Vagina (tissue), 2 donors: Measurements from ENCODE around the gene MEOX1. TPM values are rescaled to one million over a fixed set of nuclear protein-coding genes. Genes with fewer than 3 reads are reported as not detected.

Source experiments
- DNase-seq, 2 donors: peaks; one replicate each; pipeline ENCODE4 v3.0.0-alpha.2; 2017; ENCODE audit errors: extremely low spot score in 2 of 2
- H3K27ac ChIP-seq: fragments of 200-600 bp; sonication (generic); one replicate; pipeline ENCODE4 v1.5.1; 2019
- H3K27me3 ChIP-seq: fragments of 200-600 bp; sonication (generic); one replicate; pipeline ENCODE4 v1.5.1; 2019
- H3K36me3 ChIP-seq, 2 donors: fragments of 200-600 bp; sonication (generic); one replicate each; pipeline ENCODE4 v1.5.1; 2017 to 2019
- H3K4me1 ChIP-seq: fragments of 200-600 bp; sonication (generic); one replicate; pipeline ENCODE4 v1.5.1; 2019
- H3K4me3 ChIP-seq, 2 donors: fragments of 200-600 bp; sonication (generic); 1 replicate in 1 of 2; 2 replicates in 1 of 2; pipeline ENCODE4 v1.5.1; 2016 to 2019
- H3K9me3 ChIP-seq: fragments of 200-600 bp; sonication (generic); one replicate; pipeline ENCODE4 v1.5.1; 2019
- POLR2A ChIP-seq, 2 donors: fragments of 450-650 bp; IDR thresholded peaks; one replicate each; pipeline ENCODE4 v1.6.1; 2017; ENCODE audit warnings: antibody characterized with exemption in 2 of 2, mild to moderate bottlenecking in 2 of 2, moderate library complexity in 2 of 2
- POLR2AphosphoS5 ChIP-seq, 2 donors: sonication (generic); formaldehyde crosslinking; IDR thresholded peaks; one replicate each; pipeline ENCODE4 v1.9.0; 2017; ENCODE audit warnings: antibody characterized with exemption in 2 of 2, mild to moderate bottlenecking in 2 of 2, low read depth in 1 of 2; ENCODE audit not compliant: insufficient read depth in 1 of 2
- intact Hi-C: fragments of 100-400 bp; cut with DNase I; formaldehyde crosslinking; loops from one replicate; pipeline ENCODE4 v1.15.1; 2023
- total RNA-seq: library from RNA; depleted of rRNA; stranded (reverse); fragments of >200 nt; gene quantifications from one replicate; pipeline ENCODE4 v1.2.3, GENCODE V29; 2016
- TF ChIP-seq, protein P1 (sequence below), 3 experiments: fragments of 450-650 bp in 2 of 3; fragments of 200-600 bp in 1 of 3; sonication (generic) in 1 of 3; IDR thresholded peaks; one replicate each; pipeline ENCODE4 v1.5.1; 2017 to 2019; ENCODE audit warnings: antibody characterized with exemption in 3 of 3, mild to moderate bottlenecking in 2 of 3, moderate library complexity in 2 of 3

The MEOX1 gene
- total RNA-seq, 1 donor from 2014 or later, result 4.7 TPM

DNA sequence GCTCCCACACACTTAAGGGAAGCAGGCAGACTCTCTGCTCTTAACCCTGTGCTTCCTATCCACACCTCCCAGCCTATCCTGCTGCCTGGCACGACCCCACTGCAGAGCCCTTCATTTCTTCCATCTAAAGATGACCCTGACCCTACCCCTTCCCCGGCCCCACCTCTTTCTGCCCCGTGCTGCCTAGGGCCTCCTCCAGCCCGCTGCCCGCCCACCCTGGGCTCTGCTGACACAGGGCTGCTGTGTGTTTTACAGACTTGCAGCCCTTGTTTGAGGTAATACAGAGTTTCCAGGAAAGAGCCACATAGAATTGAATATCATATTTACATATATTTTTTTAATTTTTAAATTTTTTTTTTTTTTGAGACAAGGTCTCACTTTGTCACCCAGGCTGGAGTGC lies 42.0 kb downstream of the MEOX1 start:
- H3K27ac ChIP-seq, result no peak overlapping the region
- H3K9me3 ChIP-seq, result no peaks in the 10 kb centered on the region
- no peaks in the 10 kb centered on the region for H3K27me3 ChIP-seq
- no peak overlapping the region for H3K4me3 ChIP-seq
- H3K4me1 ChIP-seq, result no peaks in the 10 kb centered on the region
- TF ChIP-seq POLR2AphosphoS5 (IDR thresholded peaks at IDR 0.05; ENCODE audit: insufficient read depth in 1 of 2, low read depth in 1 of 2), result no peak
- TF ChIP-seq, protein P1, sequence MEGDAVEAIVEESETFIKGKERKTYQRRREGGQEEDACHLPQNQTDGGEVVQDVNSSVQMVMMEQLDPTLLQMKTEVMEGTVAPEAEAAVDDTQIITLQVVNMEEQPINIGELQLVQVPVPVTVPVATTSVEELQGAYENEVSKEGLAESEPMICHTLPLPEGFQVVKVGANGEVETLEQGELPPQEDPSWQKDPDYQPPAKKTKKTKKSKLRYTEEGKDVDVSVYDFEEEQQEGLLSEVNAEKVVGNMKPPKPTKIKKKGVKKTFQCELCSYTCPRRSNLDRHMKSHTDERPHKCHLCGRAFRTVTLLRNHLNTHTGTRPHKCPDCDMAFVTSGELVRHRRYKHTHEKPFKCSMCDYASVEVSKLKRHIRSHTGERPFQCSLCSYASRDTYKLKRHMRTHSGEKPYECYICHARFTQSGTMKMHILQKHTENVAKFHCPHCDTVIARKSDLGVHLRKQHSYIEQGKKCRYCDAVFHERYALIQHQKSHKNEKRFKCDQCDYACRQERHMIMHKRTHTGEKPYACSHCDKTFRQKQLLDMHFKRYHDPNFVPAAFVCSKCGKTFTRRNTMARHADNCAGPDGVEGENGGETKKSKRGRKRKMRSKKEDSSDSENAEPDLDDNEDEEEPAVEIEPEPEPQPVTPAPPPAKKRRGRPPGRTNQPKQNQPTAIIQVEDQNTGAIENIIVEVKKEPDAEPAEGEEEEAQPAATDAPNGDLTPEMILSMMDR (IDR thresholded peaks at IDR 0.05), result no peak
- TF ChIP-seq POLR2A (IDR thresholded peaks at IDR 0.05), result no peak
- intact Hi-C loops, result no loop called here
- no peak for DNase-seq
- no peaks in the 10 kb centered on the region for H3K36me3 ChIP-seq

DNA sequence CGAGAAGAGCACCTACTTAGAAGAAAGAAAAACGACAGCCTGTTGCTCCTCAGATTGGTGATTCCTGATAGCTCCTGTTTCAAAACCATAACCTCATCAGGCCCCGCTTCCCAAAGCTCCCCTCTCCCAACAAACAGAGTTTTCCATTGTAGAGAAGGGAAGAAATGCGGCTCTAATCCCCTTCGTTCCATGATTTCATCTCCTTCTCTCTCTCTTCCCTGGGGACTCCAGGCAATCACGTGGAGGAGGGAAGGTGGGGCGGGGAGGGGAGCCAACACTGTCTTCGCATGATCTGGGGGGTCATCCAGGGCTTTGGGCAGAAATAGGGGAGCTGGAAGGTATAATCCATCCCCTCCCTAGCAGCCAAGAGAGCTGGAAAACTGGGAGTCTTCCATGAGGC lies 43.4 kb downstream of the MEOX1 start:
- H3K27me3 ChIP-seq, result no peaks in the 10 kb centered on the region
- no peaks in the 10 kb centered on the region for H3K4me1 ChIP-seq
- H3K36me3 ChIP-seq, result no peaks in the 10 kb centered on the region
- intact Hi-C loops, result no loop called here
- DNase-seq, result no peak
- H3K27ac ChIP-seq, result no peak overlapping the region
- no peaks in the 10 kb centered on the region for H3K9me3 ChIP-seq
- no peak for TF ChIP-seq POLR2AphosphoS5 (IDR thresholded peaks at IDR 0.05; ENCODE audit: insufficient read depth in 1 of 2, low read depth in 1 of 2)
- TF ChIP-seq, protein P1 (IDR thresholded peaks at IDR 0.05), result no peak
- no peak for TF ChIP-seq POLR2A (IDR thresholded peaks at IDR 0.05)
- H3K4me3 ChIP-seq, result no peak overlapping the region

DNA sequence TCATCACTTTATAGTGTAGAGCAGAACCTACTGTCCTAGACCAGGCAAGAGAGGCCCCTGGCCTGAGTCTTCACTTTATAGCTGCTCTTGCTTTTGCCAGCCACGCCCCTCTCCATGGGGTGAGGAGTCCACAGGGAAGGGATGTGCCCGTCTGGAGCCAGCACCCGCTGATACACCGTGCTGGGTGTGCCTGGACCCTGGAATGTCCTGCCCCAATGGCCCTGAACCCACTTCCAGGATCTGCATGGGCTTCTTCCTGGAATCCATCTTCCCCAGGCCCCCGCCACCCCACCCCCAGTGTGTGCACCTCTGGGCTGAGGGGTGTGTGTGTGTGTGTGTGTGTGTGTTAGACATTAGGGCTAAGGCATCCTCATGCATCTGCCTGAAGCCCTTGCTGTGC lies 44.9 kb downstream of the MEOX1 start:
- Histone ChIP-seq H3K9me3 (no peaks in the 10 kb centered on the region), H3K4me1 (no peaks in the 10 kb centered on the region), H3K36me3 (no peaks in the 10 kb centered on the region), H3K27ac (no peak overlapping the region), H3K27me3 (no peaks in the 10 kb centered on the region), H3K4me3 (no peak overlapping the region)
- intact Hi-C loops, result no loop called here
- TF ChIP-seq POLR2A (IDR thresholded peaks at IDR 0.05) (no peak), POLR2AphosphoS5 (IDR thresholded peaks at IDR 0.05; ENCODE audit: insufficient read depth in 1 of 2, low read depth in 1 of 2) (no peak)
- TF ChIP-seq, protein P1 (IDR thresholded peaks at IDR 0.05), result no peak
- DNase-seq, result no peak

DNA sequence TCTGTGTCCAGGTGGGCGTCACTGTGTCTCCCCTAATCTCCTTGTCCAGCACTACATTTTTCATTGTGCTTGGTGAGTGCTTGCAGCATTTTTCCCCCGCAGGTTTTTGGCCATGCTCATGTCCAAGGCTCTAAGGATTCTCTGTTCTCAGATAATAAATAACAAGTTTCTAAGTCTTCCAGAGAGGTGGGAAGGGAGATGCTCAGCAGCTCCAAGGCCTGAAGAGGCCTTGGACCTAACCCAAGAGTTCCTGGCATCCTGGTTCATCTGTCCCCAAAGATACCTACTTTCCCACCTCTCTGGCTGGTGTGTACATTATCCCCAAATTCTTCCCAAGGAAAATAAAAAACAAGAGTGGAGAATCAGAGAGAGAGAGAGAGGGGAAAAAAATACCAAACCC lies 45.3 kb downstream of the MEOX1 start:
- H3K27ac ChIP-seq, result no peak overlapping the region
- DNase-seq, result no peak
- H3K4me3 ChIP-seq, result no peak overlapping the region
- intact Hi-C loops, result no loop called here
- H3K9me3 ChIP-seq, result no peaks in the 10 kb centered on the region
- H3K27me3 ChIP-seq, result no peaks in the 10 kb centered on the region
- H3K36me3 ChIP-seq, result no peaks in the 10 kb centered on the region
- TF ChIP-seq POLR2AphosphoS5 (IDR thresholded peaks at IDR 0.05; ENCODE audit: insufficient read depth in 1 of 2, low read depth in 1 of 2) (no peak), POLR2A (IDR thresholded peaks at IDR 0.05) (no peak)
- TF ChIP-seq, protein P1 (IDR thresholded peaks at IDR 0.05), result no peak
- H3K4me1 ChIP-seq, result no peaks in the 10 kb centered on the region

DNA sequence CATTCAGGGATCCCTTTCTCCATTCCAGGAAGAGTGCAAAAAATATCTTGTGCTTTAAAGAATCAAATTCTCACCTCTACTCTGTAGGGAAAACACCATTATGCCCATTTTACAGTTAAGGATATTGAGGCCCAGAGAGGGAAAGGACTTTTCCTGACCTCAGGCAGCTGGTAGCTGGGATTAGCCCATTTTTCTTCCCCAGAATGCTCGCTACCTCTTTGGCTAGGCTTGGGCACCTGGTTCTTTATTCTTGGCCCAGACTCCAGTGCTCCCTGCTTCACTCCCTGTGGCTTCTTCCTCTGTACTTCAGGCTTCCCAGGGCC lies 45.7 kb downstream of the MEOX1 start:
- H3K4me3 ChIP-seq, result no peak overlapping the region
- TF ChIP-seq, protein P1 (IDR thresholded peaks at IDR 0.05), result no peak
- no peak for TF ChIP-seq POLR2A (IDR thresholded peaks at IDR 0.05)
- no peak for TF ChIP-seq POLR2AphosphoS5 (IDR thresholded peaks at IDR 0.05; ENCODE audit: insufficient read depth in 1 of 2, low read depth in 1 of 2)
- no peak overlapping the region for H3K27ac ChIP-seq
- H3K9me3 ChIP-seq, result no peaks in the 10 kb centered on the region
- H3K36me3 ChIP-seq, result no peaks in the 10 kb centered on the region
- no peak for DNase-seq
- intact Hi-C loops, result no loop called here
- H3K27me3 ChIP-seq, result no peaks in the 10 kb centered on the region
- H3K4me1 ChIP-seq, result no peaks in the 10 kb centered on the region
